Measurements from ENCODE around the gene FBLN7.
A peak's percentile ranks its signal among the peaks of the same experiment; 100 is the strongest.
"Not testable (repeated sequence)": the region's sequence is repeated elsewhere in the genome, so short reads cannot be mapped to it uniquely, and the experiment has no call there.

FBLN7 gene

DNA sequence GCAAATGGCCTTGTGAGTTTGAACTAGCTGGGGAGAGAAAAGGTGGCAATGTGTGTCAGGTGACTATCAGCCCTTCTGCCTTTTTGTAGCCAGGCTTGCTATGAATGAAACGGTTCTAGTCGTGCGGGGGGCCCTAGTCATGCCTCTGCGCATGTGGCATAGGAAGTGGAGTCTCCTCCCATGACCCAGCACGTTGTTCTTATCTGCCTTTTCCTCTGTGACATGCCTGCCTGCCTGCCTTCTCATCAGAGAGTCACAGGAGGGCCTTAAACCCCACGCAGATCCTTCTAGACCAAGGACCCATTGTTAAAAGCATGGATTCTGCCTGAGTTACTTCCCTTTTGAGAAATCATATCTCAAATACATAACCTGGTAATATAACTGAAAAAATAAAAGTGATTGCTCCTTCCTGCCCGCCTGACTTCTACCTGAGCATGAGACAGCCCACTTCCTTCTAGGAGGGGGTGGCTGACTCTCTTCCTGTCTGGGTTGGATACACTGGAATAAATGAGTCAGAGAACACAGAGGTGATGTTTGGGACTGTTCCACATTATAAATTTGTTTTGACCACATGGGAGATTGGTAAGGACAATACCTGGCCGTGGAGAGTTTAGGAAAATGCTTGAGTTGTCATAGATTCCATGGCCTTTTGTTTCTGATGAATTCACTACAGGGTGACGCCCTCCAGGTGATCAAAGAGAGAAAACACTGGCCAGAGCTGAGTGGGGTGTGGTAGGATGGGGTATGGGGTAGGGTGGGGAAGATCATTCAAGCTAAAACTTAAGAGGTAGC, 49.8 kb downstream of the FBLN7 start:
- peak; percentile 80 for DNase-seq

DNA sequence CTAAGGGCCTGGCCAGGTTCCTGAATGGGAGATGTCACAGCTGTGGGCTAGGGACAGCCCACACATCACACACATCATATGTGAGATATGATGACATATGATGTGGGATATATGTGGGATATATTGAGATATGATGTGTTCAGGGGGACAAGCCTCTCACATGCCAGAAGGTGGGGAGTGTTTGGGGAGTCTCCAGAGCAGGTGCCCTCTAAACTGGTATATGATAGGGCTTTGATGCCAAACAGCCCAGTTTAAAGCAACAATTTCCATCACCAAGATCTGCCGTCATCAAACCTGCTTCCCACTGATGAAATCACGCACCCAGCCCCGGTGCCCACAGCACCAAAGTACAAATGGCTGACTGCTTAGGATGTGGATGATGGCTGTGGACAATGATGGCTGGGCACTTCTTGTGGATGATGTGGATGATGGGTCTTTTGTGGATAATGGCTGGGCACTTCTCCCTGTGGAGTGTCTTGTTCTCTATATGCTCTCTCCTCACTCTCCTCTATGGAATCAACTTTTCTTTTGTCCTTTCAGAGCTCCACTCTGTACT, 50.9 kb downstream of the FBLN7 start:
- no peak for DNase-seq

DNA sequence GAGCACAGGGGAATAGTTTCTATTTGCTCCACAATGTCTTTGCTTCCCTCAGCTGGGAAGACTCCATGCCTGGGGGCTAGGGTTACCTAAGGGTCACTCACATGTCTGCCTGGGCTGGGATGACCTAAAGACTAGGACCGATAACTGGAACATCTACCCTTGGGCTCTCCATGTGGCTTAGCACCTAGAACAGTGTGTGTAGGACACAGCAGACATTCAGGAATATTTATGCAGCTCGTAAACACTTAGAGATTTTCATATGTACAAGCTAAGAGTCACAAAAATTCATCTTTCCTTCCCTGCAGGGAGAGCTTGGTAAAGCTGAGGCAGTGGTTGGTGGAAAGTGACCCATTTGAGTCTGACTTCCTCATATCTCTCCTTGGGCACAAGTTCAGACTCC, 55.8 kb downstream of the FBLN7 start:
- DNase-seq: no peak

DNA sequence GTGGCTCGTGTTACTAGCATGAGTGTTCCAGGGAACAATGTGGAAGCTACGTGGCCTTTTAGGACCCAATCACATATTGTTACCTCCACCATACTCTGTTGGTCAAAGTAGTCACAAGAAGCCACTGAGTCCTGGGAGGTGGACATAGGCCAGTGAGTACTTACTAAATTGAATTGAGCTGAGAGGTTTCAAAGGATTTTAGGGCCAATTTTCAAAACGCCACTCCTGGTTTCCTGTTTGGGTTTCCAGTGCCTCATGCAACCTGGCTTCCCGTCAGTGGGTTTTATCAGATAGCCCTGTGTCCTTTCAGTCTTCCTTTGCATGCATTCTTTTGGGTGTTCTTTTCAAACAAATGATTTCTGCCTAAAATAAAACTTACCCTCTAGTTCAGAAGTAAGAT, 56.3 kb downstream of the FBLN7 start:
- no peak for DNase-seq

DNA sequence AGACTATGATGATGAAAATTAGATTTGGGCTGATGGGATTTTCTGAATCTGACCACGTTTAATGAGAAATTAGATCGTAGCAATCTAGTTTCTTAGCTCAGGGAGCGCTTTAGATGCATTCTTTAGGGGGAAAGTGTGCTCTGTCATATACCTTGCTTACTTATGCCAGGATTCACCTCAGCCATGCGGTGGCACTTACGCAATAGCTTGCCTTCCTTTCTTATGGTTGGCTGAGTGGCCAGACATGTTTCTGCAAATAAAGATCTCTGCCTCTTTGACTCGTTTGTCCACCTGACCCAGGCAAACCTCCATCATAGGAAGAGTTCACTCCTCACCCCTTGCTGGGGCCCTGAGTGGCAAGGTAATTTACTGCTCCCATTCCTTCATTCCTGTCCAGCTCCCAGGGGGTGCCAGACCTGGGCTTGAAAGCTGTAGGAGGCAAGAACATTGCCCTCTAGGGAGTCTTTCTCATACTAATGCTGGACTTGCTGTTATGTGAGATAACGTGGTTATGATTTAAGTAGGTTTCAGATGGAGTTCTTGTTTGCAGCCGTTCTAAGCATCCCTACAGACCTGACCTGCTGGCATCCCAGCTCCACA, 57.1 kb downstream of the FBLN7 start:
- DNase-seq: no peak

DNA sequence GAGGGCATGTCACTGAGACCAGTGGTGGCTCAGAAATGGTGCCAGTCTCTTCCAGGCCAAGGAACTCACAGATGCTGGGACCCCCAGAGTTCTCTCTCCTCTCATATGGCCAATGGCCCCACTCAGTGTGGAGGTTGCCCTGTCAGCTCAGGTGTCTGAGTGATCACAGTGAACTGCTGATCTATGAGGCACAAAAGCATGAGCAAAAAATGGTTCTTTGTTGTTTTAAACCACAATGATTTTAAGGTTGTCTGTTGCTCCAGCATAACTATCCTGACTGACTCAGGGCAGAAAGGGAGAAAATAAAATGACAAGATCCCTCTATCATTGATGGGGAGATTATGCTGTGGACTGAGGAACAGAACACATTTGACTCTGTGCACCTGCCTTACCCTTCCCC, 57.8 kb downstream of the FBLN7 start:
- DNase-seq: no peak

DNA sequence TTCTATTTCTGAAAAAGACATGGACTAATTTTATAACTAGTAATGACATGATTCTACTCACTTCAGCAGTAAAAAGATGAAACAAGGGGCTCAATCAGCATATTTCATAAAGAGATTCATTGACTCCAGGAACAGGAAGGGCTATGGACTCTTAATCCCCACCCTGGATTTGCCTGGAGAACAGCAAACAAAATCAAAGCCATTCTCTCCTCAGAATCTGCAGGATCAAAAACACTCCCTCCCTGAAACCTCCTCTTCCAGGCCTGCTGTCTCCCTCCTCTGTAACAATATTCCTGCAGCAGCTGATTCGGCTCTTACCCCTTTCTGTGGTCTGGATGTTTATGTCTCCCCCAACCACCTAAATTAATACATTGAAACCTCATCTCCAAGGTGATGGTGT, 59.7 kb downstream of the FBLN7 start:
- DNase-seq: no peak

DNA sequence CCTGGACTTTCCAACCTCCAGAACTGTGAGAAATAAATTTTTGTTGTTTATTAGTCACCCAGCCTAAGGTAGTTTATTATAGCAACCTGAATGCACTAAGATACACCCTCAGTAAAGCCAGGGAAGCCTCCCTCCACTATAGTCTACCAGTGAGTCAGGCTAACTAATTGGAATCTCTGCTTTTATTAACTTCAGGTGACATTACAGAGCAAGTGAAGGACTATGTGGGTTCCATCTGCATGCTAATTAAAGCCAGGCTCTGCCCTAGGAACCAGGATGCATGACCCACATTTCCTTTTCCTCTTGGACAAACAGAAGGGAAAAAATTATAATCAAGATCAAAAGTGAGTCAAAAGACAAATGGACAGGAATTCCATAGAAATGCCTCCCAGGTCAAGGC, 60.6 kb downstream of the FBLN7 start:
- no peak for DNase-seq

DNA sequence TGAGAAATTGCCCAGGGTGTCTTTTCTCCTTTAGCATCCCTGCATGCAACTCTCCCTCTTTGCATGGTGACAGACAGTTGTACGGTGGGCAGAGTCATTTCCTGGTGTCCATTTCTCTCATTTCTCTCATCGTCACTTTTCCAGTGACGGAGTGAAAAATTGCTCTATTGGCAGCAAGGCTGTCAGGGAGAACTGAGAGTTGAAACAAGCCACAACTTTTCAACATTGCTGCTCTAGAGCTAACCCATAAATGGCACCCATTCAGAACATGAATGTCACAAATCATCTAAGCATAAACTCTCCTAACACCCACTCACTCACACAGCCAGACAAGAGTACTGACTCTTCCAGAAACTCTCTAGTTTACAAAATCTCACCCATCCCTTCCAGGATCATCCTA, 61.0 kb downstream of the FBLN7 start:
- no peak for DNase-seq

DNA sequence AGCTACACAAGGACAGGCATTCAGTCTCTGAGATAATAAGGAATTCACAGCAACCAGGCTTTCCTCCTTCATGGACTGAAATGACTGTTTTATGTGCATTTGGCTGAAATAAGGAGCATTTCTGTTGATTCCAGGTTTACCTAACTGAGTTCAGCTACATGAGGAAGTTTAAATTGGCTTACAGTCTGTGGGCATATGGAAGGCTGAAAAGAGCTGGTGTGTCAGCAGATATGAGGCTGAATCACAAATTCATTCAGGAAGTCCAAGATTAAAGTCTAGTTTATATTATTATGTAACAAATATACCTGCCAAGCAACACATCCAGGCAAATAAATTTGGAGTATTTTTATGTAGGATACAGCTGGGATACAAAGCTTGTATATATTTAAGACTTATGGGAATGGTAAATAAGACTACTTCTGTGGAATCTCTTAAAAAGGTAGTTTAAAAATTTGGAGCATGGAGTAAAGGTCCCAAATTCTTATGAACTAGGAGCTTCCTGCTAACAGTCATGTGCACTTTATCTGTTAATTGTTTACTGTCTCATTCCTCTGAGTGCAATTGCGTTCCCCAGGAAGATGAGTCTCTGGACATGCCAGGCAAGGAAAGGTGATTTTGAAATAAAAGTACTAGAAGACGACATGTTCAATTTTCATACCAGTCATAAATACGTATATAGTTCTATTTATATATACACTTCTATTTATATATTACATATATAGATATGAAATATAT, 63.7 kb downstream of the FBLN7 start:
- DNase-seq: no peak

DNA sequence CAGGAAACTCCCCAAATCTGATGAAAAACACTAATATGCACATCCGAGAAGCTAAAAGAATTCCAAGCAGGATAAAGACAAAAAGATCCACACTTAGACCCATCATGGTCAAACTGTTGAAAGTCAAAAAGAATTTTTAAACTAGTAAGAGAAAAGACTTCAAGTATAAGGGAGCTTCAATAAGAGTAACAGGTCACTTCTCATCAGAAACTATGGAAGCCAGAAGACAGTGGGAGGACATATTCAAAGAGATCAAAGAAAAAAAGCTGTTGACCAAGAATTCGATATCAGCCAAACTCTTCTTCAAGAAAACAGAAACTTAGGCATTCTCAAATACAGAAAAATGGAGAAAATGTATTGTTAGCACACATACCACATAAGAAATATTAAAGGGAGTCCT, 66.2 kb downstream of the FBLN7 start:
- DNase-seq: no peak

DNA sequence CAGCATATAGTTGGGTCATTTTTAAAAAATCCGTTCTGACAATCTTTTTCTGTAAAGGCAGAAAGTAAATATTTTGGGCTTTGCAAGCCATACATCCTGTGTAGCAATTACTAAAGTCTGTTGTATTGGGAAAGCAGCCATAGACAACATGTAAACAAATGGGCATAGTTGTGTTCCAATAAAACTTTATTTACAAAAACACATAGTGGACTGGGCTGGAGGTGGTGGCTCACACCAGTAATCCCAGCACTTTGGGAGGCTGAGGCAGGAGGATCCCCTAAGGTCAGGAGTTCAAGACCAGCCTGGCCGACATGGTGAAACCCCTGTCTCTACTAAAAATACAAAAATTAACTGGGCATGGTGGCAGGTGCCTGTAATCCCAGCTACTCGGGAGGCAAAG, 69.7 kb downstream of the FBLN7 start:
- not testable (repeated sequence) for DNase-seq

DNA sequence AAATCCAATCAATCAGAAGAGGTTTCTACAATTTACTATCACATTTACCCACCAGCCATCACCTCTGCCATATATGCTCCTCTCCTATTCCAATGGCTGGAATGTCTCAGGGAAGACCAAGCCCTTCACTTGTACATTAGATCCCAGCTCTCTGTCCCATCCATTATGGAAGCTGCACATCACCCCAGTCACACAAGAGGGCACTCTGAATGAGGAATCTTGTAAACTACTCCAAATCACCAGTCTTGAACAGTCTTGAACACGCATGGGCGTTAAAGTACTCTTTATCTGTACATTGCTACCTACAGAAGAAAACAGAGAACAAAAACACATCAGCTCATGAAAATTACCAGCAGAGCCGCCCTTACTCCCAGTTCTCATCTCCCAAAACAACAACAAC, 78.0 kb downstream of the FBLN7 start:
- DNase-seq: no peak

DNA sequence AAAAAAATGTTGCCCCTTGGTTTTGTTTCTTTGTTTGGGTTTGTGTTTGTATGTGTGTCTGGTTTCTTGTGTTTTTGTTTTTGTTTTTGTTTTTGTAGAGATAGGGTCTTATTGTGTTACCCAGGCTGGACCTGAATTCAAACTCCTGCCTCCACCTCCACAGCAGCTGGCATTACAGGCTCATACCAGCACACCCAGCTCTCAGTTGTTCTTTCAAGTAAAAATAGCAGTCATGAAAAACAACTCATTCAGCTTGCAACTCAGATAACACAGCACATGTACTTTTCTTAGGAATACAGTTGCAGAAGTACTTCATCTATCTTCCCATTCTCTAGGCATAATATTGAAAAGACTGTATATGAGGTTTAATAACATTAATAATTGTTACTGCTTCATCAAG, 79.7 kb downstream of the FBLN7 start:
- DNase-seq: no peak

DNA sequence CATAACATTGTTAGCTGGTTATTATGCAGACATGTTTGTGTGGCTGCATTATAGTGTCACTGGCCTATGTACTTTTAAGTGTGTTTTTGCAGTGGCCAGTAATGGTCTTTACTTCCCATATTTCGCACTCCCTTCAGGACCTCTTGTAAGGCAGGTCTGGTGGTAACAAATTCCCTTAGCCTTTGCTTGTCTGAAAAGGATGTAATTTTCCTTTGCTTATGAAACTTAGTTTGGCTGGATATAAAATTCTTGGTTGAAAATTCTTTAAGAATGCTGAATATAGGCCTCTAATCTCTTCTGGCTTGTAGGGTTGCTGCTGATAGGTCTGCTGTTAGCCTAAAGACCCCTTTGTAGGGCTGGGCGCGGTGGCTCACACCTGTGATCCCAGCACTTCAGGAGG, 82.0 kb downstream of the FBLN7 start:
- no peak for DNase-seq

DNA sequence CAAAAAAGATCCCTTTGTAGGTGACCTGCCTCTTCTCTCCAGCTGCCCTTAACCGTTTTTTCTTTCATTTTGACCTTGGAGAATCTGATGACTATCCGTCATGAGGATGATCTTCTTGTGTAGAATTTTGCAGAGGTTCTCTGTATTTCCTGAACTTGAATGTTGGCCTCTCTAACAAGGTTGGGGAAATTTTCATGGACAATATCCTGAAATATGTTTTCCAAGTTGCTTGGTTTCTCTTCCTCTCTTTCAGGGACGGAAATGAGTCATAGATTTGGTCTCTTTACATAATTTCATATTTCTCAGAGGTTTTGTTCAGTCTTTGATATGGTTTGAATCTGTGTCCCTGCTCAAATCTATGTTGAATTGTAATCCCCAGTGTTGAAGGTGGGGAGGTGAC, 82.6 kb downstream of the FBLN7 start:
- DNase-seq: no peak

DNA sequence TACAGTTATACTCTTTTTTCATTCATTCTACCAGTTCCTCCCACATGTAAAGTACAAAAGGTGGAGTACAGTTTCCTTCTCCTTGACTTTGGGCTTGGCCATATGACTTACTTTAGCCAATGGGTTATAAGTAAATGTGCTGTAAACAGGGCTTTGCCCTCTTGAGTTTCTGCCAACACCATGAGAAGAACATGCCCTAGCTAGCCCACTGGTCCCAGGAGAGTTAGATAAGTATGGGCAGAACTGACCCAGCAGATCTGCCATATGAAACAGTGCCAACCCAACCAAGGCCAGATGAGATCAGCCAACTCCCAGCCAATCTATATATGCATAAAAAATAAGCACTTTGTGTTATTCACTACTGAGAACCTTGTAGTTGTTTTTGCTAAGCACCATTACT, 91.2 kb downstream of the FBLN7 start:
- no peak for DNase-seq

DNA sequence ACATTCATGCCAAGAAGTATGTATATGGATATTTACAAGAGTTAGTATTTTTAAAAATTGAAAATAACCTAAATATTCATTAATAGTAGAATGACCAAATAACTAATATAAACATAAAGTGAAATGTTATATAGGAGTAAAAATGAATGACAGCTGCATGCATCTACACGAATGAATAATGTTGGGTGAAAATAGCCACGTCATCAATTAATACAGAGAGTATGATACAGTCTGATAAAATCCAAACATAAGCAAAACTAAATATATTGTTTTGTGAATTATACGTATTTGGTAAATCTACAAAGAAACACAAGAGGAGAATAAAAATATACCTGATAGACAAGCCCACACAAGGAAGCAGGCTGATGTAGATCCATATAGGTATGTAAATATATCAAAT, 92.2 kb downstream of the FBLN7 start:
- DNase-seq: no peak

Measured in activated CD8-positive, alpha-beta memory T cell treated with anti-CD3 and anti-CD28 coated beads, Interleukin-2, amount 50 U/mL, for 48 hours (primary cell).